Colonic mucosa (tissue), 4 donors: ENCODE measurements around the gene SGF29. TPM values are rescaled to one million over a fixed set of nuclear protein-coding genes. Genes with fewer than 3 reads are reported as not detected.
A peak's percentile ranks its signal among the peaks of the same experiment; 100 is the strongest.

ENCODE experiments used
- DNase-seq: peaks from one replicate; pipeline ENCODE4 v3.0.0-alpha.2; 2020
- H3K27ac ChIP-seq: fragments of 200-600 bp; one replicate; pipeline ENCODE4 v1.8.0; 2021
- H3K27me3 ChIP-seq: fragments of 200-600 bp; one replicate; pipeline ENCODE4 v1.8.0; 2021
- H3K36me3 ChIP-seq: fragments of 200-600 bp; one replicate; pipeline ENCODE4 v1.8.0; 2021
- H3K4me1 ChIP-seq: fragments of 200-600 bp; one replicate; pipeline ENCODE4 v1.8.0; 2021; ENCODE audit warnings: mild to moderate bottlenecking
- H3K4me3 ChIP-seq: fragments of 200-600 bp; one replicate; pipeline ENCODE4 v1.8.0; 2021
- H3K9ac ChIP-seq, 2 donors: one replicate each; pipeline ENCODE4 v1.7.0; 2013; ENCODE audit warnings: control low read depth in 2 of 2, low read depth in 2 of 2, low read length in 2 of 2
- H3K9me3 ChIP-seq: fragments of 200-600 bp; one replicate; pipeline ENCODE4 v1.8.0; 2021
- CTCF ChIP-seq: fragments of 200-600 bp; IDR thresholded peaks from one replicate; pipeline ENCODE4 v1.8.0; 2022; ENCODE audit warnings: antibody characterized with exemption, mild to moderate bottlenecking
- intact Hi-C: fragments of 100-400 bp; cut with DNase I; formaldehyde crosslinking; loops from one replicate; pipeline ENCODE4 v1.14.1; 2022
- total RNA-seq, 2 donors: library from RNA; stranded (reverse); fragmentation: NEBNext Ultra II Directional in 1 of 2; extraction: Animal tissue kit (Norgen Biotek cat#: 25700) in 1 of 2; gene quantifications; one replicate each; pipeline ENCODE4 v1.2.1, GENCODE V29; 2021
- donor health status: healthy.
- donor health status: DM: no; HTN: no; CAD: no.
- donor health status: DM: no; HTN: no; CAD: no.

The SGF29 gene
- total RNA-seq, 2 donors from 2014 or later: 17.4 to 19.3 TPM

DNA sequence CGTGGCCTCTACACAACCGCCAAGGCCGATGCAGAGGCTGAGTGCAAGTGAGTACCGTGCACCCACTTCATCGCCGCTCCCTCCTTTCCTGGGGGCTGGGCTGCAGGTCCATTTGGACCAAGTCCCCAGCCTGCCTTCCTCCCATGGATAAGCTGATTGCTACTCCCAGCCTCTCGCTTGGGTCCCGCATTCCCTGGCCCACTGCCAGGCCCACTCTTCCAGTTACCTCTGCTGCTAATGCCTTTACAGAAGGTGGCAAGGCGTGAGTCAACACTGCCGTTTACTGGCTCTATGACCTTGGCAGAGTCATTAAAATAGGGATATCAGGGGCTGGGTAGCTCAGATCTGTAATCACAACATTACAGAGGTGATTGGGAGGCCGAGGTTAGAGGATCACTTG, 32.0 kb downstream of the SGF29 start:
- Histone ChIP-seq H3K27me3 (no peaks in the 10 kb centered on the region), H3K9ac (no peak overlapping the region), H3K9me3 (no peaks in the 10 kb centered on the region), H3K4me3 (no peak overlapping the region), H3K4me1 (no peaks in the 10 kb centered on the region), H3K27ac (peak overlapping the region; percentile 35), H3K36me3 (peaks cover 3% of the 10 kb centered on the region)
- peak; percentile 78 for DNase-seq
- no peak for TF ChIP-seq CTCF
- intact Hi-C loops: no loop called here

GRCh38 chr16:28586466-28586865, 32.7 kb downstream of the SGF29 start:
- H3K36me3 ChIP-seq: peaks cover 3% of the 10 kb centered on the region
- H3K27ac ChIP-seq: peak overlapping the region; percentile 35
- no peak for TF ChIP-seq CTCF
- no peaks in the 10 kb centered on the region for H3K27me3 ChIP-seq
- no peaks in the 10 kb centered on the region for H3K4me1 ChIP-seq
- no peak overlapping the region for H3K4me3 ChIP-seq
- no peaks in the 10 kb centered on the region for H3K9me3 ChIP-seq
- DNase-seq: no peak
- intact Hi-C loops: no loop called here
- H3K9ac ChIP-seq: no peak overlapping the region

DNA sequence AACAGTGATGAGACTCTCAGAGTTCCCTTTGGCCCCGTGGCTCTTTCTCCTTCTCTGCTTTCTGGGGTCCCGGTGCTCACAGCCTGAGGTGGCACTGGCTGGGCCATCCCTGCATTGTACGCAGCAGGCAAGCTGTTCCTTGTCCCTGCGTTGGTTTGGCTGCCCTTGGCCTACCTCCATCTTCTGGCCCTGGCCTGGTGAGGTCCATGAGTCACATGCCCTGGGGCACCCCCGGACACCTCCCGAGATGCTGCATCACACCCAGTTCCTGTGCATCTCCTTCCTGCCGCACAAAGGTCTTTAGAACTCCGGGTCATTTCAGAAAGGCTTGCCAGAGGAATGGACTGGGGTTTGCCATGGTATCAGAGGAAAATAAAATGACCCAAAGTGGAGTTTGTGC, 33.7 kb downstream of the SGF29 start:
- Histone ChIP-seq H3K9me3 (no peaks in the 10 kb centered on the region), H3K27me3 (no peaks in the 10 kb centered on the region), H3K4me3 (no peak overlapping the region), H3K4me1 (no peaks in the 10 kb centered on the region), H3K27ac (no peak overlapping the region), H3K36me3 (no peaks in the 10 kb centered on the region), H3K9ac (no peak overlapping the region)
- DNase-seq: no peak
- intact Hi-C loops: no loop called here
- TF ChIP-seq CTCF: no peak

- no peaks in the 10 kb centered on the region for H3K4me1 ChIP-seq
- no peaks in the 10 kb centered on the region for H3K9me3 ChIP-seq
- TF ChIP-seq CTCF: no peak
- H3K36me3 ChIP-seq: no peaks in the 10 kb centered on the region
- no peaks in the 10 kb centered on the region for H3K27me3 ChIP-seq
- H3K9ac ChIP-seq: no peak overlapping the region
- no peak for DNase-seq
- H3K4me3 ChIP-seq: no peak overlapping the region
- intact Hi-C loops: no loop called here
- no peak overlapping the region for H3K27ac ChIP-seq
These were observed 35.3 kb downstream of the SGF29 start for GRCh38 chr16:28589069-28589468.

- no peak overlapping the region for H3K27ac ChIP-seq
- H3K4me3 ChIP-seq: no peak overlapping the region
- H3K36me3 ChIP-seq: no peaks in the 10 kb centered on the region
- intact Hi-C loops: no loop called here
- no peak for DNase-seq
- no peak for TF ChIP-seq CTCF
- no peaks in the 10 kb centered on the region for H3K27me3 ChIP-seq
- H3K4me1 ChIP-seq: no peaks in the 10 kb centered on the region
- no peaks in the 10 kb centered on the region for H3K9me3 ChIP-seq
- no peak overlapping the region for H3K9ac ChIP-seq
These were observed 36.2 kb downstream of the SGF29 start for GRCh38 chr16:28589930-28590329.
